C4-2B (cell line): ENCODE results near the gene E2F6.

Experiments used
- ZFX ChIP-seq: fragments of 450-650 bp; IDR thresholded peaks from 2 replicates; pipeline ENCODE4 v1.6.1; 2017
- TF ChIP-seq, protein P1 (sequence below): fragments of 450-650 bp; conservative IDR thresholded peaks from 2 replicates; pipeline ENCODE4 v1.5.1; 2017; ENCODE audit warnings: mild to moderate bottlenecking

DNA sequence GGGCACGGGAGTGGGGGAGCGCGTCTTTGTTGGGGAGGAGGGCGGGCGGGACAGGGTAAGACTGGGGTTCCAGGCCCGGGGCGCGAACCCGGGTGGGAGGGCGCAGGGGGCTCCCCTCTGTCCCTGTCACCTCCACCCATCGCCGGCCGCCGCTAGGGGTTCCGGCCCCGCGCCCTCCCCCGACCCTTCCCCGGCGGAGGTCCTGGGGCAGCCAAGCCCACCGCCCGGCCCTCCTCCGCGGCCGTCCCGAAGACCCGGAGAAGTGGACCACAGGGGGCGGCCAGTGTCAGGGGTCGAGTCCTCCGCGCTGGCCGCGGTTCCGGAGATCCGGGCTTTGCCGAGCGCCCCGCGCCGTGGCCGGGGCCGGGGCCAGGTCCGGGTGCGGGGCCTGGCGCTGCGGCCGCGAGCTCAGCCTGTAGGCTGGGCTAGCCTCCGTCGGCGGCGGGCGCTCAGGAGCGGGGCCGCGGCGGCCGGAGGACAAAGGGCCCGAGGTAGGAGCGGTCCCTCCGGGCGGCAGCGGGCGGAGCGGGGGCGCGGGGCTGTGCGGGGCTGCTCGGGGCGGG, 16.6 kb upstream of the E2F6 start:
- TF ChIP-seq, protein P1, sequence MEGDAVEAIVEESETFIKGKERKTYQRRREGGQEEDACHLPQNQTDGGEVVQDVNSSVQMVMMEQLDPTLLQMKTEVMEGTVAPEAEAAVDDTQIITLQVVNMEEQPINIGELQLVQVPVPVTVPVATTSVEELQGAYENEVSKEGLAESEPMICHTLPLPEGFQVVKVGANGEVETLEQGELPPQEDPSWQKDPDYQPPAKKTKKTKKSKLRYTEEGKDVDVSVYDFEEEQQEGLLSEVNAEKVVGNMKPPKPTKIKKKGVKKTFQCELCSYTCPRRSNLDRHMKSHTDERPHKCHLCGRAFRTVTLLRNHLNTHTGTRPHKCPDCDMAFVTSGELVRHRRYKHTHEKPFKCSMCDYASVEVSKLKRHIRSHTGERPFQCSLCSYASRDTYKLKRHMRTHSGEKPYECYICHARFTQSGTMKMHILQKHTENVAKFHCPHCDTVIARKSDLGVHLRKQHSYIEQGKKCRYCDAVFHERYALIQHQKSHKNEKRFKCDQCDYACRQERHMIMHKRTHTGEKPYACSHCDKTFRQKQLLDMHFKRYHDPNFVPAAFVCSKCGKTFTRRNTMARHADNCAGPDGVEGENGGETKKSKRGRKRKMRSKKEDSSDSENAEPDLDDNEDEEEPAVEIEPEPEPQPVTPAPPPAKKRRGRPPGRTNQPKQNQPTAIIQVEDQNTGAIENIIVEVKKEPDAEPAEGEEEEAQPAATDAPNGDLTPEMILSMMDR = no peak
- TF ChIP-seq ZFX = peak; percentile 56
